Psoas muscle (tissue), 8 donors: ENCODE results near the gene RAP1A. TPM values are rescaled to one million over a fixed set of nuclear protein-coding genes. Genes with fewer than 3 reads are reported as not detected.

Experiments
- ATAC-seq, 4 donors: fragments of 200-7000 bp; cut with Tn5 transposase; one replicate each; pipeline ENCODE4 v1.9.1; 2020; ENCODE audit warnings: moderate library complexity in 3 of 4, mild to moderate bottlenecking in 2 of 4
- DNase-seq, 2 donors: peaks; one replicate each; pipeline ENCODE4 v3.0.0-alpha.2; 2020
- H3K27ac ChIP-seq: fragments of 200-600 bp; one replicate; pipeline ENCODE4 v1.8.0; 2022
- H3K27me3 ChIP-seq, 3 donors: fragments of 200-600 bp in 1 of 3; one replicate each; pipeline versions ENCODE4 v1.6.1 to v1.8.0; 2013 to 2022; ENCODE audit warnings: low read length in 2 of 3, mild to moderate bottlenecking in 2 of 3, moderate library complexity in 1 of 3; ENCODE audit not compliant: insufficient read depth in 3 of 3
- H3K36me3 ChIP-seq, 2 donors: fragments of 200-600 bp in 1 of 2; one replicate each; pipeline versions ENCODE4 v1.6.1 to v1.8.0; 2013 to 2022; ENCODE audit warnings: low read depth in 1 of 2, mild to moderate bottlenecking in 1 of 2, moderate library complexity in 1 of 2; ENCODE audit not compliant: insufficient read depth in 1 of 2
- H3K4me1 ChIP-seq: fragments of 200-600 bp; one replicate; pipeline ENCODE4 v1.8.0; 2022
- H3K4me3 ChIP-seq: fragments of 200-600 bp; one replicate; pipeline ENCODE4 v1.8.0; 2022; ENCODE audit warnings: mild to moderate bottlenecking
- H3K9me3 ChIP-seq: fragments of 200-600 bp; one replicate; pipeline ENCODE4 v1.8.0; 2022
- WGBS, 3 donors: extraction: QIAGEN DNeasy Blood & Tissue Kit; methylation state at CpG; one replicate each; pipeline versions ENCODE4 v1.1.6 to v1.1.7; 2013; 5-methylcytosine and 5-hydroxymethylcytosine counted together
- intact Hi-C, 2 donors: fragments of 100-400 bp; cut with DNase I; formaldehyde crosslinking; loops; one replicate each; pipeline versions ENCODE4 v1.11.0 to v1.14.2; 2022
- polyA plus RNA-seq, 3 donors: library from polyadenylated mRNA; stranded (reverse); fragments of 200-250 nt; gene quantifications; one replicate each; pipeline ENCODE4 v1.2.3, GENCODE V29; 2013
- total RNA-seq, 4 donors: library from RNA; stranded (reverse); fragmentation: NEBNext Ultra II Directional in 2 of 4; extraction: Animal tissue kit (Norgen Biotek cat#: 25700) in 2 of 4; gene quantifications; one replicate each; pipeline versions ENCODE4 v1.2.1 to v1.2.4, GENCODE V29; 2021 to 2023
- TF ChIP-seq, protein P1 (sequence below): fragments of 200-600 bp; IDR thresholded peaks from one replicate; pipeline ENCODE4 v1.8.0; 2022; ENCODE audit warnings: antibody characterized with exemption
- donor health status: healthy with polysubstance abuse.
- donor health status: DM: no; HTN: no; CAD: no; lungs with moderate emphysema.
- donor health status: Bipolar disorder and iron deficiency.
- donor health status: healthy.
- donor health status: DM: yes; HTN: yes; CAD: no.
- donor health status: DM: no; HTN: no; CAD: no.
- donor health status: DM: no; HTN: no; CAD: no.
- donor health status: DM: yes; HTN: yes; CAD: no.

Gene RAP1A
- total and polyA plus RNA-seq, 7 donors: 63.6 to 235 (median 76.6) TPM

DNA sequence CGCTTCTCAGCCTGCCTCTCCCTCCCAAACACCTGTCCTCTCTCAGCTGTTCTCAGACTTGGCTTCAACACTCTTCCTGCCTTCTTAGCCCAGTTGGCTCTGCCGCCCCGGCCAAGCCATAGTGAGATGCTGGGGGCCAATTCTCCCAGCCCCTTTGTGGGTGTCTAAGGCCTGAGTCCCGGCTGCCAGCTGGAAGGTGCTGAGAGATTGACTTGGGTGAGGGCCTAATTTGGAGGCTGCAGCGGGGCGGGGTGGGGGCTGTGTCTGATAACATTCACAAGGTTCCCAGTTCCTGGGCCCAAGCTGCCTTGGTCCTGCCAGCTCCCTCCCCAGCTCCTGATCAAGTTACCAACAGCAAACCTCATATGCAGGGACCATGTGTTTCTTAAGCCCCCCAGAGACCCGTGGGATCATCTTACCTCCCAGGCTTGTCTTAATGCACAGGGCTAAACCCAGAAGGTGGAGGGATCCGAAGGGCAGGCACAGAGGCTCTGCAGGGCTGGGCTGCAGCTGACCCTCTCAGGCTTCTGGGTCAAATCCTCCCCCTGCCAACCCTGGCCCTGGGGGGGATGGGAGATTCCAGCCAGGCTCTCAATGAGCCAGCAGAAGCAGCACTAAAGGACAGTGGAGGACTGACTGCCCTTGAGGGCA is 109.8 kb downstream of the RAP1A start:
- ATAC-seq (peak; percentile 71 to 84 (median 78)), DNase-seq (peak in 1 of 2 donors; percentile 76)
- Histone ChIP-seq H3K27ac (peak overlapping the region; percentile 90), H3K4me3 (no peak overlapping the region), H3K27me3 (no peaks in the 10 kb centered on the region), H3K9me3 (no peaks in the 10 kb centered on the region), H3K4me1 (peaks cover 84% of the 10 kb centered on the region), H3K36me3 (peaks cover 0 to 21% of the 10 kb centered on the region in 2 donors)
- WGBS, 3 donors: 13 to 14% (median 13%) methylated on average over 8 of the region's 8 CpGs
- TF ChIP-seq, protein P1, sequence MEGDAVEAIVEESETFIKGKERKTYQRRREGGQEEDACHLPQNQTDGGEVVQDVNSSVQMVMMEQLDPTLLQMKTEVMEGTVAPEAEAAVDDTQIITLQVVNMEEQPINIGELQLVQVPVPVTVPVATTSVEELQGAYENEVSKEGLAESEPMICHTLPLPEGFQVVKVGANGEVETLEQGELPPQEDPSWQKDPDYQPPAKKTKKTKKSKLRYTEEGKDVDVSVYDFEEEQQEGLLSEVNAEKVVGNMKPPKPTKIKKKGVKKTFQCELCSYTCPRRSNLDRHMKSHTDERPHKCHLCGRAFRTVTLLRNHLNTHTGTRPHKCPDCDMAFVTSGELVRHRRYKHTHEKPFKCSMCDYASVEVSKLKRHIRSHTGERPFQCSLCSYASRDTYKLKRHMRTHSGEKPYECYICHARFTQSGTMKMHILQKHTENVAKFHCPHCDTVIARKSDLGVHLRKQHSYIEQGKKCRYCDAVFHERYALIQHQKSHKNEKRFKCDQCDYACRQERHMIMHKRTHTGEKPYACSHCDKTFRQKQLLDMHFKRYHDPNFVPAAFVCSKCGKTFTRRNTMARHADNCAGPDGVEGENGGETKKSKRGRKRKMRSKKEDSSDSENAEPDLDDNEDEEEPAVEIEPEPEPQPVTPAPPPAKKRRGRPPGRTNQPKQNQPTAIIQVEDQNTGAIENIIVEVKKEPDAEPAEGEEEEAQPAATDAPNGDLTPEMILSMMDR: no peak
- intact Hi-C loops: no loop called here

DNA sequence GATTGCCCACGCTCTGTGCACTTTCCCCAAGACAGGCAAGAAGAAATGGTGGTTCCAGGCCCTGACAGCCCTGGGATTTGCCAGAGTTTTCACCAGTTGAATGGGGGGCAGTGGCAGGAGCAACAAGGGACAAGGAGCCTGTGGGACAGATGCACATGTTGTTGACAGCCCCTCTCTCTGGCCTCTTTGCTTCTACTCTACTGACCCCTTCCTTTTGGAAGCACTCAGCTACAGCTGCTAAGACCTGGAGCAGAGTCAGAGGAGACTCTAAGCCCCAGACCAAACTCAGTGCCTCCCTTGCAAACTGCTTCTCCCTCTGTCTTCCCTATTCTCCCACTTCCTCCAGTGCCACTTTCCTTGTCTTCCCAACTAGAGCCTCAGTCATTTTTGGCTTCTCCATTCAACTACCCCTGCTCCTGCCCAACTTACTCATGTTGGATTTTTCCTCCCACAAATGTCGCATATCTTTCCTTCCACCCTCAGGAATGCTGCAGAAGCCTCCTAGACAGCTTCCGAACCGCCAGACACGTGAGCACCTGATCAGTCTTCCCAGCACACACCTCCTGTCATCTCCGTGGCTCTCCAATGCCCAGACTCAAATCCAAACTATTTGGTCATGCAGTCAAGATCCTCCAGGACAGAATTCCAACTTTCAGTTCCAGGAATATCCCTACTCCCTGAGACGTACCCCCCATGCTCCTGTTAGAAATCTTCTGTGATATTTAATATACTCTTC is 110.5 kb downstream of the RAP1A start:
- no peak for ATAC-seq
- Histone ChIP-seq H3K4me3 (no peak overlapping the region), H3K36me3 (peaks cover 0 to 23% of the 10 kb centered on the region in 2 donors), H3K27me3 (no peaks in the 10 kb centered on the region), H3K4me1 (peaks cover 85% of the 10 kb centered on the region), H3K27ac (peak overlapping the region; percentile 90), H3K9me3 (no peaks in the 10 kb centered on the region)
- intact Hi-C loops: no loop called here
- TF ChIP-seq, protein P1: no peak
- no peak for DNase-seq
- 37 to 66% (median 37%) methylated on average over 7 of the region's 7 CpGs for WGBS, 3 donors

DNA sequence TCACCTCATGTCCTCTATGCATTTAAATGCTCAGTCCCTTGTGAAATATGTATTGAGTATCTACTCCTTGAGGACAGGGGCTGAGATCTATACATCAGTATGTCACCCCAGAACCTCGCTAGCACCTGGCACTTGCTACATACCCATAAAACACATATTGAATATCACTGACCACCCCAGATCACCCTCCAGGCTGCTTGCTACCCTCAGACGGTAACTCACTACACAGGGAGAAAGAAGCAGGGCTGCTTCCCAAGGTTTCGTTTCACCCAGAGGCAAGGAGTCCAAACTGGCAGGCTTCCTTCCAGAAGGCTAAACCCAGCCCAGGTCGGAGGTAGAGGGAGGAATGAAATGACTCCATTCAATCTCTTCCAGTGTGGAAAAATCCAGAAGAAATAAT is 111.1 kb downstream of the RAP1A start:
- Histone ChIP-seq H3K9me3 (no peaks in the 10 kb centered on the region), H3K4me3 (no peak overlapping the region), H3K27ac (peak overlapping the region; percentile 90), H3K36me3 (peaks cover 0 to 25% of the 10 kb centered on the region in 2 donors), H3K4me1 (peaks cover 86% of the 10 kb centered on the region), H3K27me3 (no peaks in the 10 kb centered on the region)
- ATAC-seq (no peak), DNase-seq (no peak)
- intact Hi-C loops: no loop called here
- WGBS, 3 donors: 24 to 51% (median 33%) methylated on average over 4 of the region's 4 CpGs
- TF ChIP-seq, protein P1: no peak

DNA sequence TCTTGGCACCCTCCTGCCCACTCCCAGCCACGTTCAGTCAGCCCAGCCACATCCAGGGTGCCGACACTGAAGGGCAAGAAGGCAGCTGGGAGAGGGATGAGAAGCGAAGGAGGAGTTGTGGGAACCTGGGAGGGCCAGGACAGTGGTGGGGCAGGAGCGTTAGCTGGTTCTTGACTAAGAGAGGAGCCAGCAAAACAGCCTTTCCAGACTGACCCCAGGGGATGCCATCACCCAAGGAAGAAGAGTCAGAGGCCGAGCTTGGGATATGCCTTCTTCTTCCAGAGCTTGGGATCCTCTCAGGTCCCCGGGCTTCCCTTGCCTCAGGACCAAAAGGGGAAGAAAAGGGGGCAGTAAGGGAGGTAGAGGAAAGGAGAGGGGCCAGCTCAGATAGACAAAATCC is 112.4 kb downstream of the RAP1A start:
- 70 to 76% (median 75%) methylated on average over 6 of the region's 6 CpGs for WGBS, 3 donors
- peaks cover 87% of the 10 kb centered on the region for H3K4me1 ChIP-seq
- no peak for DNase-seq
- no peaks in the 10 kb centered on the region for H3K27me3 ChIP-seq
- no peak overlapping the region for H3K4me3 ChIP-seq
- intact Hi-C loops: no loop called here
- H3K36me3 ChIP-seq: peaks cover 0 to 22% of the 10 kb centered on the region in 2 donors
- peak overlapping the region; percentile 41 for H3K27ac ChIP-seq
- ATAC-seq: no peak
- TF ChIP-seq, protein P1: no peak
- H3K9me3 ChIP-seq: no peaks in the 10 kb centered on the region
